Heart left ventricle (tissue), 16 donors: ENCODE measurements around the gene TAAR8. TPM values are rescaled to one million over a fixed set of nuclear protein-coding genes. Genes with fewer than 3 reads are reported as not detected.

Source experiments
- ATAC-seq, 4 donors: fragments of 200-7000 bp; cut with Tn5 transposase; one replicate each; pipeline ENCODE4 v1.9.1; 2020 to 2022; ENCODE audit warnings: moderate library complexity in 4 of 4, mild to moderate bottlenecking in 3 of 4, moderate number of reproducible peaks in 1 of 4
- DNase-seq, 5 donors: peaks; one replicate each; pipeline ENCODE4 v3.0.0-alpha.2; 2020
- H3K27ac ChIP-seq, 12 donors: fragments of 200-600 bp; sonication (generic) in 4 of 12; one replicate each; pipeline versions ENCODE4 v1.5.0 to v1.8.0; 2016 to 2022; ENCODE audit warnings: mild to moderate bottlenecking in 2 of 12
- H3K27me3 ChIP-seq, 9 donors: fragments of 200-600 bp; sonication (generic) in 2 of 9; one replicate each; pipeline versions ENCODE4 v1.5.1 to v1.8.0; 2016 to 2022; ENCODE audit warnings: mild to moderate bottlenecking in 3 of 9
- H3K36me3 ChIP-seq, 9 donors: fragments of 200-600 bp; sonication (generic) in 2 of 9; one replicate each; pipeline versions ENCODE4 v1.5.0 to v1.8.0; 2018 to 2022; ENCODE audit warnings: mild to moderate bottlenecking in 2 of 9
- H3K4me1 ChIP-seq, 12 donors: fragments of 200-600 bp; sonication (generic) in 4 of 12; one replicate each; pipeline versions ENCODE4 v1.5.0 to v1.8.0; 2016 to 2022; ENCODE audit warnings: mild to moderate bottlenecking in 3 of 12
- H3K4me3 ChIP-seq, 12 donors: fragments of 200-600 bp; sonication (generic) in 4 of 12; one replicate each; pipeline versions ENCODE4 v1.5.0 to v1.8.0; 2017 to 2022; ENCODE audit warnings: mild to moderate bottlenecking in 9 of 12, moderate library complexity in 4 of 12
- H3K9me3 ChIP-seq, 12 donors: fragments of 200-600 bp; sonication (generic) in 4 of 12; one replicate each; pipeline versions ENCODE4 v1.5.0 to v1.8.0; 2016 to 2022; ENCODE audit warnings: mild to moderate bottlenecking in 1 of 12
- CTCF ChIP-seq, 12 donors: fragments of 200-600 bp; sonication (generic) in 4 of 12; IDR thresholded peaks; one replicate each; pipeline versions ENCODE4 v1.5.0 to v1.8.0; 2018 to 2022; ENCODE audit warnings: antibody characterized with exemption in 12 of 12, mild to moderate bottlenecking in 5 of 12
- POLR2A ChIP-seq, 2 donors: fragments of 450-650 bp; IDR thresholded peaks; one replicate each; pipeline ENCODE4 v1.6.1; 2017; ENCODE audit warnings: antibody characterized with exemption in 2 of 2, mild to moderate bottlenecking in 2 of 2, moderate library complexity in 2 of 2
- WGBS, 4 donors: extraction: QIAGEN DNeasy Blood & Tissue Kit in 2 of 4; methylation state at CpG; one replicate each; pipeline versions ENCODE4 v1.1.5 to v1.1.7; 2013 to 2018; 5-methylcytosine and 5-hydroxymethylcytosine counted together
- intact Hi-C, 10 donors: fragments of 100-400 bp; cut with DNase I; formaldehyde crosslinking; loops; one replicate each; pipeline versions ENCODE4 v1.11.1 to v1.14.2; 2022
- polyA plus RNA-seq, 2 donors: library from polyadenylated mRNA; stranded (reverse); fragments of 200-250 nt; gene quantifications; one replicate each; pipeline ENCODE4 v1.2.3, GENCODE V29; 2013
- total RNA-seq, 9 donors: library from RNA; depleted of rRNA in 2 of 9; stranded (reverse); fragments of >200 nt in 2 of 9; fragmentation: NEBNext Ultra II Directional in 3 of 9; extraction: Animal tissue kit (Norgen Biotek cat#: 25700) in 3 of 9; gene quantifications; one replicate each; pipeline versions ENCODE4 v1.1.0 to v1.2.4, GENCODE V29; 2016 to 2023
- donor health status: ischemic (EF 13 %, LVEDD 7.1; RV severe dilation, severe dysfunction).
- donor health status: healthy with polysubstance abuse.
- donor health status: DM: no; HTN: yes; CAD: no.
- donor health status: DM: no; HTN: no; CAD: no.
- donor health status: ischemic (EF 25% LVEDD 6.9; RV normal size, moderate dysfunction).
- donor health status: ischemic (EF 25% LVEDD 5.7; RV mildly dilated, moderate dysfunction).
- donor health status: healthy.
- donor health status: DM: yes; HTN: yes; CAD: no.
- donor health status: ischemic (EF 35%, LVEDD 5.7; RV mildly dilated, moderate dysfunction).
- donor health status: nonischemic (EF 11% LVEDD 7.7; RV severe dilation, severe dysfunction).
- donor health status: DM: yes; HTN: yes; CAD: no.
- donor health status: PGD.
- donor health status: ischemic (EF 29% LVEDD 5.4; RV normal size, mild dysfunction).
- donor health status: nonischemic (EF 23%, LVEDD 6.1; RV moderate dilation, normal function).

The TAAR8 gene
- total and polyA plus RNA-seq, 11 donors, result not detected

GRCh38 chr6:132566404-132566803 lies 13.9 kb downstream of the TAAR8 start:
- no peaks in the 10 kb centered on the region for H3K4me1 ChIP-seq
- intact Hi-C loops, result loop anchor here in 1 of 10 donors (10.0 kb wide), 1 partner anchor 588 kb away; no protein-coding TSS in a partner anchor
- 82 to 85% (median 83%) methylated on average over 6 of the region's 6 CpGs for WGBS, 4 donors
- ATAC-seq (no peak), DNase-seq (no peak)
- no peak for TF ChIP-seq POLR2A (IDR thresholded peaks at IDR 0.05)
- TF ChIP-seq CTCF (IDR thresholded peaks at IDR 0.05), result no peak
- H3K4me3 ChIP-seq, result no peak overlapping the region
- H3K9me3 ChIP-seq, result no peaks in the 10 kb centered on the region
- H3K27me3 ChIP-seq, result peaks cover 0 to 32% (median 9%) of the 10 kb centered on the region in 9 donors
- H3K27ac ChIP-seq, result no peak overlapping the region
- H3K36me3 ChIP-seq, result no peaks in the 10 kb centered on the region

- H3K9me3 ChIP-seq, result no peaks in the 10 kb centered on the region
- intact Hi-C loops, result loop anchor here in 1 of 10 donors (10.0 kb wide), 1 partner anchor 587 kb away; no protein-coding TSS in a partner anchor
- H3K4me1 ChIP-seq, result no peaks in the 10 kb centered on the region
- no peaks in the 10 kb centered on the region for H3K36me3 ChIP-seq
- peaks cover 0 to 31% (median 9%) of the 10 kb centered on the region in 9 donors for H3K27me3 ChIP-seq
- 52 to 68% (median 67%) methylated on average over 1 of the region's 1 CpG for WGBS, 4 donors
- H3K4me3 ChIP-seq, result no peak overlapping the region
- H3K27ac ChIP-seq, result no peak overlapping the region
- TF ChIP-seq CTCF (IDR thresholded peaks at IDR 0.05) (no peak), POLR2A (IDR thresholded peaks at IDR 0.05) (no peak)
- ATAC-seq (no peak), DNase-seq (no peak)
Observed at GRCh38 chr6:132567566-132567965, 15.1 kb downstream of the TAAR8 start.

GRCh38 chr6:132568611-132569010 lies 16.1 kb downstream of the TAAR8 start:
- no peak overlapping the region for H3K27ac ChIP-seq
- no peaks in the 10 kb centered on the region for H3K36me3 ChIP-seq
- 46 to 54% (median 48%) methylated on average over 6 of the region's 6 CpGs for WGBS, 4 donors
- no peaks in the 10 kb centered on the region for H3K4me1 ChIP-seq
- TF ChIP-seq POLR2A (IDR thresholded peaks at IDR 0.05), result no peak
- no peak for TF ChIP-seq CTCF (IDR thresholded peaks at IDR 0.05)
- no peak overlapping the region for H3K4me3 ChIP-seq
- DNase-seq, result no peak
- intact Hi-C loops, result loop anchor here in 1 of 10 donors (10.0 kb wide), 1 partner anchor 586 kb away; no protein-coding TSS in a partner anchor
- no peak for ATAC-seq
- no peaks in the 10 kb centered on the region for H3K9me3 ChIP-seq
- peaks cover 0 to 32% (median 9%) of the 10 kb centered on the region in 9 donors for H3K27me3 ChIP-seq

GRCh38 chr6:132569170-132569569 lies 16.7 kb downstream of the TAAR8 start:
- no peak overlapping the region for H3K4me3 ChIP-seq
- no peaks in the 10 kb centered on the region for H3K4me1 ChIP-seq
- ATAC-seq (no peak), DNase-seq (no peak)
- intact Hi-C loops, result loop anchor here in 1 of 10 donors (10.0 kb wide), 1 partner anchor 586 kb away; no protein-coding TSS in a partner anchor
- WGBS, 4 donors, result 49 to 61% (median 56%) methylated on average over 4 of the region's 4 CpGs
- H3K9me3 ChIP-seq, result no peaks in the 10 kb centered on the region
- H3K27me3 ChIP-seq, result peaks cover 0 to 31% (median 9%) of the 10 kb centered on the region in 9 donors
- H3K27ac ChIP-seq, result no peak overlapping the region
- TF ChIP-seq POLR2A (IDR thresholded peaks at IDR 0.05) (no peak), CTCF (IDR thresholded peaks at IDR 0.05) (no peak)
- no peaks in the 10 kb centered on the region for H3K36me3 ChIP-seq
